ENCODE measurements around the gene CYP26B1.

Gene CYP26B1

GRCh38 chr2:72081451-72081850 is 66.2 kb downstream of the CYP26B1 start:
- no peaks in the 10 kb centered on the region for H3K4me1 Mint-ChIP-seq (ENCODE audit: low read depth in 2 of 2)
- peaks cover 0 to 29% of the 10 kb centered on the region in 2 donors for H3K27me3 Mint-ChIP-seq
- no peak overlapping the region for H3K27ac Mint-ChIP-seq
- H3K36me3 Mint-ChIP-seq (ENCODE audit: insufficient read depth) = no peaks in the 10 kb centered on the region
- no peak overlapping the region for H3K4me3 Mint-ChIP-seq
- ATAC-seq (replicated peaks) (no peak), DNase-seq (no peak)
- no peaks in the 10 kb centered on the region for H3K9me3 Mint-ChIP-seq

- Mint-ChIP-seq H3K4me1 (ENCODE audit: low read depth in 2 of 2) (no peaks in the 10 kb centered on the region), H3K9me3 (no peaks in the 10 kb centered on the region), H3K27ac (no peak overlapping the region), H3K36me3 (ENCODE audit: insufficient read depth) (no peaks in the 10 kb centered on the region), H3K4me3 (no peak overlapping the region), H3K27me3 (peaks cover 0 to 21% of the 10 kb centered on the region in 2 donors)
- DNase-seq (no peak), ATAC-seq (replicated peaks) (no peak)
Observed at GRCh38 chr2:72080286-72081145, 67.1 kb downstream of the CYP26B1 start.
